Heart right ventricle (tissue), 16 donors: Measurements from ENCODE around the gene CD9. TPM values are rescaled to one million over a fixed set of nuclear protein-coding genes. Genes with fewer than 3 reads are reported as not detected.

Experiments
- ATAC-seq, 8 donors: fragments of 200-7000 bp; cut with Tn5 transposase; one replicate each; pipeline ENCODE4 v1.9.1; 2020; ENCODE audit warnings: mild to moderate bottlenecking in 8 of 8, moderate library complexity in 8 of 8, moderate number of reproducible peaks in 1 of 8
- DNase-seq, 2 donors: peaks; one replicate each; pipeline ENCODE4 v3.0.0-alpha.2; 2020
- H3K27ac ChIP-seq, 10 donors: fragments of 200-600 bp; sonication (generic) in 2 of 10; one replicate each; pipeline versions ENCODE4 v1.5.0 to v1.8.0; 2020 to 2022; ENCODE audit warnings: mild to moderate bottlenecking in 3 of 10
- H3K27me3 ChIP-seq, 7 donors: fragments of 200-600 bp; one replicate each; pipeline ENCODE4 v1.8.0; 2021 to 2022; ENCODE audit warnings: mild to moderate bottlenecking in 2 of 7
- H3K36me3 ChIP-seq, 9 donors: fragments of 200-600 bp; sonication (generic) in 1 of 9; one replicate each; pipeline versions ENCODE4 v1.5.0 to v1.8.0; 2020 to 2022; ENCODE audit warnings: mild to moderate bottlenecking in 2 of 9
- H3K4me1 ChIP-seq, 9 donors: fragments of 200-600 bp; sonication (generic) in 1 of 9; one replicate each; pipeline versions ENCODE4 v1.5.0 to v1.8.0; 2020 to 2022; ENCODE audit warnings: mild to moderate bottlenecking in 4 of 9
- H3K4me3 ChIP-seq, 10 donors: fragments of 200-600 bp; sonication (generic) in 2 of 10; one replicate each; pipeline versions ENCODE4 v1.5.0 to v1.8.0; 2020 to 2022; ENCODE audit warnings: mild to moderate bottlenecking in 7 of 10, moderate library complexity in 2 of 10
- H3K9me3 ChIP-seq, 11 donors: fragments of 200-600 bp in 10 of 11; sonication (generic) in 2 of 11; one replicate each; pipeline versions ENCODE4 v1.5.0 to v1.8.0; 2013 to 2022; ENCODE audit warnings: mild to moderate bottlenecking in 2 of 11, control low read depth in 1 of 11, moderate library complexity in 1 of 11
- WGBS, 2 donors: extraction: QIAGEN DNeasy Blood & Tissue Kit; methylation state at CpG; one replicate each; pipeline ENCODE4 v1.1.7; 2013; ENCODE audit warnings: inconsistent platforms in 1 of 2; 5-methylcytosine and 5-hydroxymethylcytosine counted together
- intact Hi-C, 10 donors: fragments of 100-400 bp; cut with DNase I; formaldehyde crosslinking; loops; one replicate each; pipeline versions ENCODE4 v1.11.1 to v1.14.2; 2022
- polyA plus RNA-seq, 2 donors: library from polyadenylated mRNA; stranded (reverse); fragments of 200-250 nt; gene quantifications; one replicate each; pipeline ENCODE4 v1.2.3, GENCODE V29; 2013
- total RNA-seq, 10 donors: library from RNA; stranded (reverse); fragmentation: NEBNext Ultra II Directional in 3 of 10; extraction: Animal tissue kit (Norgen Biotek cat#: 25700) in 3 of 10; gene quantifications; one replicate each; pipeline versions ENCODE4 v1.2.1 to v1.2.4, GENCODE V29; 2021 to 2023
- TF ChIP-seq, protein P1 (sequence below), 9 donors: fragments of 200-600 bp; sonication (generic) in 2 of 9; IDR thresholded peaks; one replicate each; pipeline versions ENCODE4 v1.5.0 to v1.8.0; 2021 to 2022; ENCODE audit warnings: antibody characterized with exemption in 9 of 9, mild to moderate bottlenecking in 5 of 9, moderate library complexity in 1 of 9
- donor health status: Arrhythmogenic right ventricular cardiomyopathy.
- donor health status: ischemic (EF 13 %, LVEDD 7.1; RV severe dilation, severe dysfunction).
- donor health status: healthy with polysubstance abuse.
- donor health status: DM: no; HTN: yes; CAD: no.
- donor health status: DM: no; HTN: no; CAD: no.
- donor health status: ischemic (EF 25% LVEDD 6.9; RV normal size, moderate dysfunction).
- donor health status: ischemic (EF 25% LVEDD 5.7; RV mildly dilated, moderate dysfunction).
- donor health status: healthy.
- donor health status: DM: yes; HTN: yes; CAD: no.
- donor health status: Ischemic cardiomyopathy.
- donor health status: ischemic (EF 35%, LVEDD 5.7; RV mildly dilated, moderate dysfunction).
- donor health status: nonischemic (EF 11% LVEDD 7.7; RV severe dilation, severe dysfunction).
- donor health status: DM: yes; HTN: yes; CAD: no.
- donor health status: PGD.
- donor health status: ischemic (EF 29% LVEDD 5.4; RV normal size, mild dysfunction).
- donor health status: nonischemic (EF 23%, LVEDD 6.1; RV moderate dilation, normal function).

The CD9 gene
- total and polyA plus RNA-seq, 12 donors: 24.8 to 109 (median 54.2) TPM

GRCh38 chr12:6262623-6263022 is 62.4 kb downstream of the CD9 start:
- Histone ChIP-seq H3K27ac (no peak overlapping the region), H3K4me1 (no peaks in the 10 kb centered on the region), H3K9me3 (peaks cover 0 to 12% (median 5%) of the 10 kb centered on the region in 11 donors), H3K36me3 (no peaks in the 10 kb centered on the region), H3K27me3 (no peaks in the 10 kb centered on the region), H3K4me3 (no peak overlapping the region)
- no peak for DNase-seq
- intact Hi-C loops: no loop called here
- WGBS, 2 donors: 58 to 59% methylated on average over 2 of the region's 2 CpGs
- TF ChIP-seq, protein P1, sequence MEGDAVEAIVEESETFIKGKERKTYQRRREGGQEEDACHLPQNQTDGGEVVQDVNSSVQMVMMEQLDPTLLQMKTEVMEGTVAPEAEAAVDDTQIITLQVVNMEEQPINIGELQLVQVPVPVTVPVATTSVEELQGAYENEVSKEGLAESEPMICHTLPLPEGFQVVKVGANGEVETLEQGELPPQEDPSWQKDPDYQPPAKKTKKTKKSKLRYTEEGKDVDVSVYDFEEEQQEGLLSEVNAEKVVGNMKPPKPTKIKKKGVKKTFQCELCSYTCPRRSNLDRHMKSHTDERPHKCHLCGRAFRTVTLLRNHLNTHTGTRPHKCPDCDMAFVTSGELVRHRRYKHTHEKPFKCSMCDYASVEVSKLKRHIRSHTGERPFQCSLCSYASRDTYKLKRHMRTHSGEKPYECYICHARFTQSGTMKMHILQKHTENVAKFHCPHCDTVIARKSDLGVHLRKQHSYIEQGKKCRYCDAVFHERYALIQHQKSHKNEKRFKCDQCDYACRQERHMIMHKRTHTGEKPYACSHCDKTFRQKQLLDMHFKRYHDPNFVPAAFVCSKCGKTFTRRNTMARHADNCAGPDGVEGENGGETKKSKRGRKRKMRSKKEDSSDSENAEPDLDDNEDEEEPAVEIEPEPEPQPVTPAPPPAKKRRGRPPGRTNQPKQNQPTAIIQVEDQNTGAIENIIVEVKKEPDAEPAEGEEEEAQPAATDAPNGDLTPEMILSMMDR (IDR thresholded peaks at IDR 0.05): no peak
- no peak for ATAC-seq

- no peak for ATAC-seq
- intact Hi-C loops: no loop called here
- 79 to 85% methylated on average over 4 of the region's 4 CpGs for WGBS, 2 donors
Measured at GRCh38 chr12:6263931-6264330, 63.7 kb downstream of the CD9 start.

DNA sequence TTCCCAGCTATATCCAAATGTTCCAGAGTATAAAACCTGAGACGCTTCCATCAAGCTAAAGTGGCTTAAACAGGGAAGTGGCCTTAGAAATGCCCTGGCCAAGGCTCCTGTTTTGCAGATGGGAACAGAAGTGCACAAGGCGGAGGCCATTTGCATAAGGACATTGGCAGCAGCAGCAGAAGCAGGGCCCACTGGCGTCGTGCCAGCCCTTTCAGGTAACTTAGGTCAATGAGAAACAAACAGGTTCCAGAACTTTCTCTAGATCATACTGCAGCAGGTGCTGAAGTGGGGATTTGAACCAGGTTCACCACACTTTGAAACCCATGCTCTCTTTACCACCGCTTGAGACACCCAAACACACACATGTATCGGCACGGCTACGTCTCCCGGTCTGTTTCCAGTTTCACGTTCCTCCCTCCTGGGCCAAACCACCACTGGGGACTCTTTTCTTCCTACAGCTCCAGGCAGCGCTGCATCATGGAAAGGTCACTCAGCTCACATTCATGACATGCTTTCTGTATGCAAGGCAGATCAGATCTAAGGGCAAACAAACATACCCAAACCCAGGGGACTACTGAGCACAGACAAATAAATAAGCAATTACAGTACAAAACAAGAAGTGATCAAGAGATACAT is 64.3 kb downstream of the CD9 start:
- 85 to 89% methylated on average over 11 of the region's 11 CpGs for WGBS, 2 donors
- no peaks in the 10 kb centered on the region for H3K36me3 ChIP-seq
- H3K27ac ChIP-seq: no peak overlapping the region
- H3K9me3 ChIP-seq: no peaks in the 10 kb centered on the region
- H3K4me1 ChIP-seq: no peaks in the 10 kb centered on the region
- no peaks in the 10 kb centered on the region for H3K27me3 ChIP-seq
- TF ChIP-seq, protein P1 (IDR thresholded peaks at IDR 0.05): no peak
- no peak overlapping the region for H3K4me3 ChIP-seq
- intact Hi-C loops: no loop called here
- no peak for DNase-seq
- no peak for ATAC-seq

More at GRCh38 chr12:6263931-6264330, 63.7 kb downstream of the CD9 start:
- no peak for DNase-seq
- Histone ChIP-seq H3K9me3 (no peaks in the 10 kb centered on the region), H3K27ac (no peak overlapping the region), H3K4me3 (no peak overlapping the region), H3K36me3 (no peaks in the 10 kb centered on the region), H3K4me1 (no peaks in the 10 kb centered on the region), H3K27me3 (no peaks in the 10 kb centered on the region)
- TF ChIP-seq, protein P1 (IDR thresholded peaks at IDR 0.05): no peak

DNA sequence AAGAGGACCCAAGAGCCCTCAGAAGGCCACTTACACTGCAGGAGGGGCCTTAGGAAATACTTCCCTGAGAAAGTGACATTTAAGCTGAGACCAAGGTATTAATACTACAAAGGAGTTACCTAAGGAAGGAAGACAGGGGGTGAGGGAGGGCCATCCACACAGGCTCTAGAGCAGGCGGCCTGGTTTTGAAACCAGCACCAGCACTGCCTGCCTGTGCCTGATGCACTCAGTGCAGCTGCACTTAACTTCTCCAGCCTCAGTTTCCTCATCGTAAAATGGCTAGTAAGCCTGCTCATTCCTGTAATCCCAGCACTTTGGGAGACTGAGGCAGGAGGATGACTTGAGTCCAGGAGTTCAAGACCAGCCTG is 64.8 kb downstream of the CD9 start:
- Histone ChIP-seq H3K27me3 (no peaks in the 10 kb centered on the region), H3K36me3 (no peaks in the 10 kb centered on the region), H3K9me3 (no peaks in the 10 kb centered on the region), H3K27ac (no peak overlapping the region), H3K4me3 (no peak overlapping the region), H3K4me1 (no peaks in the 10 kb centered on the region)
- 94 to 97% methylated on average over 2 of the region's 2 CpGs for WGBS, 2 donors
- intact Hi-C loops: no loop called here
- TF ChIP-seq, protein P1 (IDR thresholded peaks at IDR 0.05): no peak
- DNase-seq: no peak
- no peak for ATAC-seq
